A549 (cell line): Measurements from ENCODE around the gene CSAD. TPM values are rescaled to one million over a fixed set of nuclear protein-coding genes. Genes with fewer than 3 reads are reported as not detected.

Experiments used
- ATAC-seq, 2 experiments: fragments of 200-7000 bp in 1 of 2; fragments of >200 bp in 1 of 2; cut with Nextera tagmentation in 1 of 2; cut with Tn5 transposase in 1 of 2; 3 replicates each; pipeline versions ENCODE4 v1.8.0 to v1.9.1; 2018 to 2020; ENCODE audit warnings: mild to moderate bottlenecking in 1 of 2, moderate library complexity in 1 of 2
- CTCF ChIA-PET: fragments of 300-600 bp; sonication (Branson Sonifier 250); formaldehyde crosslinking; extraction: SDS; loops from one replicate; lab custom pipeline; 2021; ENCODE audit warnings: antibody characterized with exemption, inconsistent platforms; lab: Yijun Ruan, JAX
- POLR2A ChIA-PET: fragments of 350-600 bp; formaldehyde crosslinking; extraction: SDS; loops from one replicate; lab custom pipeline; 2021; ENCODE audit warnings: antibody characterized with exemption, inconsistent platforms; lab: Yijun Ruan, JAX
- DNase-seq, 2 experiments: peaks; one replicate each; pipeline versions ENCODE4 v3.0.0 to v3.0.0-alpha.2; 2011 to 2016; ENCODE audit warnings: low read depth in 1 of 2, low spot score in 1 of 2
- FAIRE-seq: peaks from 2 replicates; lab custom pipeline; 2011; peaks lifted over from hg19 to GRCh38; lab: Jason Lieb, UNC
- H3K27ac ChIP-seq, 2 experiments: fragments of >200 bp; sonication (Bioruptor Twin); formaldehyde crosslinking; 3 replicates each; pipeline ENCODE4 v1.5.1; 2016 to 2017
- H3K4me1 ChIP-seq: fragments of >200 bp; sonication (Bioruptor Twin); formaldehyde crosslinking; 3 replicates; pipeline ENCODE4 v1.6.1; 2016
- H3K4me2 ChIP-seq: fragments of >200 bp; sonication (Bioruptor Twin); formaldehyde crosslinking; 3 replicates; pipeline ENCODE4 v1.6.1; 2016
- H3K4me3 ChIP-seq: fragments of >200 bp; sonication (Bioruptor Twin); formaldehyde crosslinking; 3 replicates; pipeline ENCODE4 v1.5.1; 2016
- H3K9me3 ChIP-seq: fragments of >200 bp; sonication (Bioruptor Twin); formaldehyde crosslinking; 3 replicates; pipeline ENCODE4 v1.6.1; 2016
- BHLHE40 ChIP-seq: IDR thresholded peaks from 2 replicates; pipeline ENCODE4 v1.6.1; 2012; ENCODE audit warnings: low read depth, low read length, inconsistent platforms
- CBX2 ChIP-seq: fragments of 200-600 bp; sonication (generic); IDR thresholded peaks from 2 replicates; pipeline ENCODE4 v1.6.1; 2016; ENCODE audit warnings: low read depth, mild to moderate bottlenecking, borderline replicate concordance
- CBX8 ChIP-seq: fragments of 200-600 bp; sonication (generic); IDR thresholded peaks from 2 replicates; pipeline ENCODE4 v1.6.1; 2016
- CTCF ChIP-seq: fragments of >200 bp; sonication (Bioruptor Twin); formaldehyde crosslinking; IDR thresholded peaks from 3 replicates; pipeline ENCODE4 v1.5.1; 2016
- EHMT2 ChIP-seq: fragments of 200-600 bp; sonication (generic); IDR thresholded peaks from 2 replicates; pipeline ENCODE4 v1.6.1; 2016; ENCODE audit warnings: antibody characterized with exemption, low read depth, mild to moderate bottlenecking, moderate library complexity
- HDAC2 ChIP-seq: fragments of 200-600 bp; sonication (generic); IDR thresholded peaks from 2 replicates; pipeline ENCODE4 v1.6.1; 2016
- HOXB13 ChIP-seq: fragments of 250-450 bp; sonication (Bioruptor Pico); IDR thresholded peaks from 2 replicates; pipeline ENCODE4 v1.5.0; 2020; ENCODE audit warnings: low read depth, mild to moderate bottlenecking, moderate library complexity
- JUN ChIP-seq, 2 experiments: fragments of >200 bp; sonication (Bioruptor Twin); formaldehyde crosslinking; IDR thresholded peaks; 2 replicates in 1 of 2; 3 replicates in 1 of 2; pipeline ENCODE4 v1.6.1; 2016 to 2017
- KDM1A ChIP-seq: fragments of 200-600 bp; sonication (generic); IDR thresholded peaks from 2 replicates; pipeline ENCODE4 v1.6.1; 2016; ENCODE audit warnings: low read depth, mild to moderate bottlenecking
- MAX ChIP-seq: IDR thresholded peaks from 2 replicates; pipeline ENCODE4 v1.6.1; 2012
- NPAS2 ChIP-seq: fragments of 250-450 bp; sonication (Bioruptor Pico); IDR thresholded peaks from 2 replicates; pipeline ENCODE4 v1.8.0; 2022; ENCODE audit warnings: mild to moderate bottlenecking, moderate library complexity, borderline replicate concordance
- RAD21 ChIP-seq, 2 experiments: fragments of >200 bp in 1 of 2; sonication (Bioruptor Twin) in 1 of 2; formaldehyde crosslinking in 1 of 2; IDR thresholded peaks in 1 of 2; conservative IDR thresholded peaks in 1 of 2; 2 replicates in 1 of 2; 3 replicates in 1 of 2; pipeline ENCODE4 v1.6.1; 2012 to 2018; ENCODE audit warnings: inconsistent platforms in 1 of 2
- RARB ChIP-seq: fragments of 250-450 bp; sonication (Bioruptor Pico); IDR thresholded peaks from 2 replicates; pipeline ENCODE4 v1.8.0; 2021; ENCODE audit warnings: mild to moderate bottlenecking, moderate library complexity
- SMC3 ChIP-seq: fragments of >200 bp; sonication (Bioruptor Twin); formaldehyde crosslinking; IDR thresholded peaks from 3 replicates; pipeline ENCODE4 v1.6.1; 2018; ENCODE audit warnings: inconsistent platforms
- SREBF2 ChIP-seq: fragments of 450-650 bp; IDR thresholded peaks from 2 replicates; pipeline ENCODE4 v1.6.1; 2014; ENCODE audit warnings: mild to moderate bottlenecking, moderate library complexity
- WGBS: methylation state at CpG from one replicate; pipeline ENCODE4 v1.1.6; 2017; ENCODE audit errors: missing lambda C conversion rate; 5-methylcytosine and 5-hydroxymethylcytosine counted together
- polyA plus RNA-seq, 4 experiments: library from polyadenylated mRNA; depleted of rRNA in 3 of 4; stranded (reverse); fragments of >200 nt; fragmentation: RNase III in 1 of 4; extraction: RNeasy Plus Mini Kit Qiagen cat#74134 plus additional on column Dnase treatment in 1 of 4; gene quantifications; 2 replicates in 3 of 4; 3 replicates in 1 of 4; pipeline ENCODE4 v1.2.3, GENCODE V29; 2011 to 2017
- TF ChIP-seq, protein P1 (sequence below): fragments of 450-650 bp; IDR thresholded peaks from 2 replicates; pipeline ENCODE4 v1.6.1; 2014; ENCODE audit warnings: antibody characterized with exemption

CSAD gene
- polyA plus RNA-seq, 2 of the 4 experiments (the other 2 are of a cell fraction), result 14.5 to 16.5 TPM

DNA sequence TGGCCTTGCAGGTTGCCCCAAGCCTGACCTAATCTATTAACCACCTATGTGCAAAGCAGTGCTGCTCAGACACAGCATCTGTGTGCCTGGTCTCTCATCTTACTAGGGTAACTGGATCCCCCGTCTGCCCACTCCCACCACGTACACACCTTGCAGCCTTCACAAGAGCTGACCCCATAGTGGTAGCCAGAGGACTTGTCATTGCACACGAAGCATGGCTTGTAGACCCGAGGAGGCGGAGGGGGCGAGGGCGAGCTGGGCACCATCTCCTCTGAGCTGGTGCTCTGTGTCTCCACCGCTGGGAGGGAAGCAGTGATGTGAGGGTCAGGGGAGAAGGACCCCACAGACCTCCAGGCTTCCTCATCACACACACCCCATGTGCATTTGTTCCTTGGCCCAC is 34.8 kb upstream of the CSAD start:
- Histone ChIP-seq H3K27ac (no peak overlapping the region), H3K9me3 (no peaks in the 10 kb centered on the region), H3K4me1 (peaks cover 31% of the 10 kb centered on the region), H3K4me3 (no peak overlapping the region), H3K4me2 (no peak overlapping the region)
- WGBS, result 96% methylated on average over 8 of the region's 8 CpGs
- no peak for FAIRE-seq
- ATAC-seq, result no peak
- no peak for DNase-seq
- POLR2A ChIA-PET, result no interaction called here
- CTCF ChIA-PET, result interaction anchor here (0.7 to 33.2 kb wide), 11 partner anchors 9 to 137 kb away, joined by 3 to 1046 read pairs (median 103); partner anchors contain the start of genes AAAS, ESPL1, MYG1 and PFDN5
- no peak for TF ChIP-seq NPAS2 (CRISPR knock-in tag)
- TF ChIP-seq EHMT2, result no peak

GRCh38 chr12:53214687-53215455 is 34.1 kb upstream of the CSAD start:
- Histone ChIP-seq H3K4me1 (peaks cover 31% of the 10 kb centered on the region), H3K4me3 (no peak overlapping the region), H3K4me2 (no peak overlapping the region), H3K27ac (no peak overlapping the region), H3K9me3 (no peaks in the 10 kb centered on the region)
- WGBS, result 88% methylated on average over 12 of the region's 12 CpGs
- TF ChIP-seq HDAC2 (no peak), CBX8 (no peak), MAX (no peak), RAD21 (conservative IDR thresholded peaks at IDR 0.05 in 1 of 2, IDR thresholded peaks at IDR 0.05 in 1 of 2) (no peak), RARB (CRISPR knock-in tag) (no peak), KDM1A (no peak)
- no peak for DNase-seq
- ATAC-seq, result no peak
- FAIRE-seq, result no peak
- CTCF ChIA-PET, result interaction anchor here (0.7 to 33.2 kb wide), 19 partner anchors 9 to 167 kb away, joined by 3 to 1046 read pairs (median 38); partner anchors contain the start of genes AAAS, ESPL1, MYG1 and PFDN5
- POLR2A ChIA-PET, result interaction anchor here (1.4 kb wide), 1 partner anchor 38 kb away, joined by 3 read pairs; no protein-coding TSS in a partner anchor

DNA sequence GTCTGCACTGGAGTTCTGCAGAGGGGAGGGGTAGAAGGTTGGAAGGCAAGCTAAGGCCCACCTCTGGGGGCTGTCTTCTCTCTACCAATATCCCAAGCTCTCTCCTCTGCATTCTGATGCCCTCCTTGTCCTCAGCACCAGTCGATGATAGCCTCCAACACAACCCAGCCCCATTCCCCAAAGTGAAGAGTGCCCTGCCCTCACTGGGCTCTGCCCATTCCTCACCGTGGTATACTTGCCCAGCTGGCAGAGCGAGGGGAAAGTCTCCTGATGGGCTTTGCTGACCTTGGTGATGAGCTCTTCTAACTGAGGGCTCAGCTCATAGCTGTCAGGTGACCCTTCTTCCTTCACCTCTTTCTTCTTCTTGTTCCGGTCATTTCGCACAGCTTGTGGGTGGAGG is 33.5 kb upstream of the CSAD start:
- ATAC-seq (peak; percentile 3 to 6; a peak in 2 of 6 replicates), FAIRE-seq (no peak)
- TF ChIP-seq, protein P1, sequence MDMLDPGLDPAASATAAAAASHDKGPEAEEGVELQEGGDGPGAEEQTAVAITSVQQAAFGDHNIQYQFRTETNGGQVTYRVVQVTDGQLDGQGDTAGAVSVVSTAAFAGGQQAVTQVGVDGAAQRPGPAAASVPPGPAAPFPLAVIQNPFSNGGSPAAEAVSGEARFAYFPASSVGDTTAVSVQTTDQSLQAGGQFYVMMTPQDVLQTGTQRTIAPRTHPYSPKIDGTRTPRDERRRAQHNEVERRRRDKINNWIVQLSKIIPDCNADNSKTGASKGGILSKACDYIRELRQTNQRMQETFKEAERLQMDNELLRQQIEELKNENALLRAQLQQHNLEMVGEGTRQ, result no peak
- TF ChIP-seq SREBF2, result no peak
- TF ChIP-seq HOXB13 (CRISPR knock-in tag), result no peak

DNA sequence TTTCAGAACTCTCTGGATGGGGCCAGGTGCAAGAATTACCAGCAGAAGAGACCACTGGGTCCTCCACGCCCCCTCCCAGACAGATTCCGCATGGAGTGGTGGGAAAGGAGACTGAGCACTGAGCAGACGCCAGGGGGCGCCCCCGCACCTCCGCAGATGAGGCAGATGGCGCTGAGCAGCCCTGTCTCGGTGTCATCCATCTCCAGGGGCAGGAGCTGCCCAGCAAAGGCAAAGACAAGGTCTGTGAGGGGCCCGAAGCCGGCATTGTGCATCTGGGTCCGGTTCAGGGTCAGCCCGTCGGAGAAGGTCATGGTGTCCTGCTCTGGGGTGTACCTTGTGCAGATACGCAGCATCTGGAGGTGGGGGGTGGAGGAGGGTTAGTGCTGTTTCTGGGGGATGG is 32.6 kb upstream of the CSAD start:
- ATAC-seq, result peak; percentile 79 to 92
- no peak overlapping the region for H3K4me3 ChIP-seq
- DNase-seq, result peak; percentile 81 to 91
- FAIRE-seq, result no peak
- peaks cover 21% of the 10 kb centered on the region for H3K4me1 ChIP-seq
- CTCF ChIA-PET, result interaction anchor here (0.6 to 33.2 kb wide), 39 partner anchors 11 to 296 kb away, joined by 3 to 1046 read pairs (median 6); partner anchors contain the start of genes AAAS, ESPL1, MYG1 and PFDN5
- POLR2A ChIA-PET, result interaction anchor here (0.9 to 1.5 kb wide), 2 partner anchors 82 to 108 kb away, joined by 3 to 4 read pairs; partner anchors contain the start of genes AAAS and PFDN5
- TF ChIP-seq CTCF (peak; percentile 97), MAX (0 out of 2 replicates have a peak, but pooled peaks have one; percentile 19), BHLHE40 (no peak), JUN (IDR thresholded peaks at IDR 0.05) (0 out of 5 replicates have a peak, but pooled peaks of 1 of the 2 experiments have one; percentile 25), RAD21 (conservative IDR thresholded peaks at IDR 0.05 in 1 of 2, IDR thresholded peaks at IDR 0.05 in 1 of 2) (peak; percentile 98 to 99), CBX2 (no peak), SMC3 (peak; percentile 99)
- TF ChIP-seq, all 56 proteins: peak for 5
- H3K9me3 ChIP-seq, result no peaks in the 10 kb centered on the region
- no peak overlapping the region for H3K4me2 ChIP-seq
- H3K27ac ChIP-seq, result no peak overlapping the region
- WGBS, result 8% methylated on average over 14 of the region's 14 CpGs

More for the DNA sequence above, 33.5 kb upstream of the CSAD start:
- Histone ChIP-seq H3K4me1 (peaks cover 30% of the 10 kb centered on the region), H3K27ac (no peak overlapping the region), H3K4me2 (no peak overlapping the region), H3K9me3 (no peaks in the 10 kb centered on the region), H3K4me3 (no peak overlapping the region)
- ChIA-PET CTCF (interaction anchor here (0.9 to 33.2 kb wide), 28 partner anchors 10 to 295 kb away, joined by 3 to 1046 read pairs (median 13); partner anchors contain the start of genes AAAS, ESPL1, MYG1 and PFDN5), POLR2A (interaction anchor here (0.6 to 1.5 kb wide), 4 partner anchors 38 to 133 kb away, joined by 3 to 4 read pairs (median 3); partner anchors contain the start of genes AAAS and PFDN5)
- no peak for DNase-seq
- 84% methylated on average over 5 of the region's 5 CpGs for WGBS
